ENCODE data around the gene KLHDC7B.
A peak's percentile ranks its signal among the peaks of the same experiment; 100 is the strongest.

Gene KLHDC7B

GRCh38 chr22:50545522-50546325, at the start of gene KLHDC7B:
Gene KLHDC7B (plus strand): TSS chr22:50545899. CDS start chr22:50546244, 345 bp downstream.
- DNase-seq, result no peak

DNA sequence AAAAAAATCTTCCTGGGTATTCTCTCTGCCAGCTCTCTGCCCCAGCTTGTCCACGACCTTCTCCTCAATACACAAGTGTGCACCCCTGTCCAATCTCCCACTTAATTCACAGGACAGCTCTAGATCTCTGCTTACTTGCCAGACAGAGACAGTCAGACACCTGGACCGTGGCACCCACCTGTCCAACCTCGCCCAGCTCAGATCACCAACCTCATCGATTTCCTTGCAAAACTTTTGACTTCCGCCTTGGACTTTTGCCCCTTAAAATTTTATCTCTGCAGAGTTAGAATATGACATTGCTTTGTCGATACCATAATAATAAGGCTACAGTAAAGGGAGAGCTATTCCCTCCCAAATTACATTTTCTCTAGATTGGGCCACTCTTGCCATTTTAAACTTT, 48.6 kb upstream of the KLHDC7B start:
- DNase-seq, result no peak

GRCh38 chr22:50498322-50498890, 47.3 kb upstream of the KLHDC7B start:
- DNase-seq, result no peak

DNA sequence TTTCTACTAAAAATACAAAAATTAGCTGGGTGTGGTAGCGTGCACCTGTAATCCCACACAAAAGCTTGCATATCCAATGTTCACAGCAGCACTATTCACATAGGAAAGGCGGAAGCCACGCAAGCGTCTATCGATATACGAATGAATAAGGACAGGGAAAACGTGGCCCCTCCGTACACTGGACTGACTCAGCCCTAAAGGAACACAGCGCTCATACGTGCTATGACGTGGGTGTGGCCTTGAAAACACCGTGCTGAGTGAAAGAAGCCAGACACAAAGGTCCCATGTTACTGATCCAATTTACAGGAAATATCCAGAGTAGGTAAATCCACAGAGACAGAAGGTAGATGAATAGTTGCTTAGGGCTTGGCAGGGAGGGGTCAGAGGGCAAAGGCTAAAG, 45.2 kb upstream of the KLHDC7B start:
- DNase-seq, result no peak

DNA sequence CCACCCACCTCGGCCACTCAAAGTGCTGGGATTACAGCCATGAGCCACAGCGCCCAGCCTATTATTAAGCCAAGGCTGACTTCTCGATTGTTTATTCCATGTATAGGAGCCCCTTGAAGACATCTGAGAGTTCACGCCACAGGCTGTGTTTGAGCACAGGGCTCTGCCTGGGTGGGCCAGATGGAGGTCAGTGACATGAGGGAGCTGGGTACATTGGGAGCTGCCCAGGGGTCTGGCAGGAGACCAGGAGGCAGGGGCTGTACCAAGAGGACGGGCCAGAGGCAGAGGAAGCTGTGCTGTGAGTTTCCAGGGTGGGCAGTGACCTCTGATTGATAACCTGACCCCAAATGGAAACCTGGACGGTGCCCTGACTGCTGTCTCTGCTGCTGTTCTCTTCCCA, 43.6 kb upstream of the KLHDC7B start:
- no peak for DNase-seq

DNA sequence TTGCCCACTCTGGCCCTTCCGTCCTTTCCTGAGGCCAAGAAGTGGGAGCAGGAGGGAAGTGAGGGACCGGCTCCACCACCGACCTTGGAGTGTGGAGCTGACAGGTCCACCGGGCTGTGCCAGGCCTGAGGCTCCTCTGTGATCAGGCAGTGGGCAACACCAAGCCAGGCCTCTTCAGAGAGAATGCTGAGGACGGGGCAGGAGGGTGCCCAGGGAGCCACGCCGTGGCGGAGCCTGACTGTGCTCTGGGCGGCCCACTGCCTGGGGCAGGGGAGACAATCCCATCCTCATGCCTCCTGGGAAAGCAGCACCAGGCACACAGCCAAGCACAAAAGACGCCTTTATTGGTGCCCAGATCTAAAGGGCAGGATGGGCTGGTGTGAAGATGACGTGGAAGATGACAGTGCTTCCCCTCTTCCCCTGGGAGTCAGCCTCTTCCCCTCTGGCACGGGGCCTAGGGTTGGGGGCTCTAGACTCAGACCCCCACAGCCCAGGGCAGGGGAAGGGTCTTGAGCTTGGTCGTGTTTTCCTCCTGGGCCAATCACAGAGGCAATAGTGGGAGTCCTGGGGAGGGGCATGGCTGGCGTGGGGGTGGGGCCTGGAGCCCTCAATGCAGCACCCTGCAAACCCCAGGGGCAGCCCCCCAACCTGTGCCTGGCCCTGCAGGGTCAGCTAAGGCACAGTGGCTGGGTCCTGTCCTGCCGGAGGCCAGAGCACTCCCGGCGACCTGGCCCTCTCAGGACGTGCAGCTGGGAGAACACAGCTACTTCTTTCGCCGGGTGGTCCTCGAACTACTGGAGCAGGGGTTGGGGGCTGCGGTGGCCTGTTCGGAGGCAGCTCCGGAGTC, 42.8 kb upstream of the KLHDC7B start:
- DNase-seq, result no peak

GRCh38 chr22:50503475-50504145, 42.1 kb upstream of the KLHDC7B start:
- DNase-seq, result no peak

DNA sequence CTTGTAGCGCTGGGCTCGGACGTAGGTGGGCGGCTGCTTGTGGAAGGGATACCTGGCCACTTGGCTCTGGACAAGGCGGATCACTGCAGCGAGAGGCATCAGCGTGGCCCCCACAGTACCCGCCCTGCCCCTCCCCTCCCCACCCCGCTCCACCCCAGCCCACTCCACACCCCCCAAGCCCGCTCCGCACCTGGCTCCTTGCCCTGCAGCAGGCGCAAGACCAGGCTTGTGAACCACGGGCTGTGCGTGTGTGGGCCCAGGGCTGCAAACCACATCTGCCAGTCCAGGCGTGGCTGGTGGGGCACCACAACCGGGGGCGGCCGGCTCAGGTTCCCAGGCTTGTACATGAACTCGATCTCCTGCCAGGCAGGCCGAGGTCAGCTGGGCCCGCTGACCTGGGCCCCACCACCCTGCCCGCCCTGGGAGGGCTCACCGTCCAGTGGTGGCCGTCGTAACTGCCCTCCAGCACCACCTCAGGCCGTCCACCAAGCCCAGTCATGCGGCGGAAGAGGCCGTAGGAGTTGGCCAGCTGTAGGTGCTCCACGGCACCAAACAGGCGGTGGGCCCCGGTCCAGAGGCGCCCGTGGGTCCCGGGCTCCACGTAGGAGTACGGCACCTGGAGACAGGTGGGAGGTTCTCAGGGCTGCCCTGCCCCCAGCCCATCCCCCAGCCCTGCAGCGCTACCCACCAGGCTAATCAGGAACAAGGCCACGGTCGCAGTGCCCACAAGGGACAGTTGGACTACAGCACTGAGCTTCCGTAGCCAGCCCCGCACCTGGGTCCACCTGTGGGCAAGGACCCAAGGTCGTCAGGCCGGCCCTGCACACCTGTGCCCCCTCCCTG, 41.1 kb upstream of the KLHDC7B start:
- no peak for DNase-seq

GRCh38 chr22:50505276-50505775, 40.4 kb upstream of the KLHDC7B start:
- DNase-seq, result no peak

DNA sequence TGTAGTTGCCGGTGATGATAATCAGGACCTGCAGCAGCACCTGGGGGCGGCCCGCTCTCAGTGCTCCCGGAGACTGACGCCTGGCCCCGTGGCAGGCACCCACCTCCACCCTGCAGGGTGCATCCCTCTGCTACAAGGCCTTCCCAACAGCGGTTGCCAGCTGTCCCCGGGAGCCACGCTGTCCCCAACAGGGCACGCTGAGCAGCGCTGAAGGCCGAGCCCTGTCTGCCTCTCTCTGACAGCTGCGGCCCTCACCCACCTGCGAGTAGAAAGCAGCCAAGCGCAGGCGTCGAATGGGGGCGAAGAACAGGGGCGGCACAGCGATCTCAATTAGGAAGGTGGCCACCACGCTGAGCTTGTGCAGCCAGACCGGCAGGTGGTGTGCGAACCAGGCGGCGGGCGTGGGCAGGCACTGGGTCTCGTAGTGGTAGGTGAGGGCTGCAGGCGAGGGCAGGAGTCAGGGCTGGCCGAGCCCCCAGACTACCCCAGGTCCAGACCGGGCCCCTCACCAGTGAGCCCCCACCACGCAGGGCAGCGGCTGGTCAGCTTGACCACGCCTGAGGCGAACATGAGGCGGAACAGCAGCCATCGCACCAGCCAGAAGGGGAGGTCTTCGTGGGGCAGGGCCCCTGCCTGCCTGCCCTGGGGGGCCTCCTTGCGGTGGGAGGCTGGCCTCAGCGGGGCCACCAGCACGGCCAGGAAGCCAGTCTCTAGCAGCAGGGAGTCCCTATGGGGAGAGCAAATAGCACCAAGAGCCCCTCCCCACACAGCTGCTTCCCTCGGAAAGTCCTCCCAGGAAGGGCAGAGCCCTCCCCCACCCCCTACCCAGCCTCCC, 39.7 kb upstream of the KLHDC7B start:
- no peak for DNase-seq

DNA sequence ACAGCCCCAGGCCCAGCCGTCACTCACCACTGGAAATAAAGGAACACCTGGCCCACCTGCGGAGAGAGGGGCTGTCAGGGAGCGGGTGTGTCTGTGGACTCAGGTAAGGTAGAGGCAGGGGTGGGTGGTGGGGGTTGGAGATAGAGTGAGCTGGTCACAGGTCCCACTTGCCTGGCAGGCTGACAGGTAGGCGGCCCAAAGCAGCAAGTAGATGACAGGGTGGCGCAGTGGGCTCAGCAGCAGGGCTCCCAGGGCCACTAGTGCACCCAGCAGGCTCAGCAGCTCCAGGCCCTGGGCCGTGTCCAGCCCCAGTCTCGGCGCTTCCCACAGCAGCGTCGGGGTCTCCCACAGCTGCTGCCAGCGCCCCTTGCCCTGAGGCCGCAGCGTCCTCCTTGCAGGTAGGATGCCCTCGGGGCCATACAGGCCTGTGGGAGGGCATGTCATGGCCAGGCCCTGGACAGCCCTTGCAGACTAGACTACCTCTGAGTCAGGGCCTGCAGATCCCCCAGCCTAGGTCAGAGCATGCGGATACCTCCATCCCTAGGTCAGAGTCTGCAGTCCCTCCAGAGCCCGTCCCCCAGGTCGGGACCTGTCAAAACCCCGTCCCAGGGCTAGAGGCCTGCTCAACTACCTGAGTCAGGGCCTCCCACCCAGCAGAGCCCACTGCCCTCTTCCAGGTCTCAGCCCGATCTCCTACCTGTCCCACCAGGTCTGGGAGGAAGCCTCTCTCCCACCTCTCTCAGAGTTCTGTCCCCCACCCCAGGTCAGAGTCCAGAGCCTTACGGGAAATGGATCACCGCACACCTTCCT, 38.9 kb upstream of the KLHDC7B start:
- DNase-seq, result no peak

DNA sequence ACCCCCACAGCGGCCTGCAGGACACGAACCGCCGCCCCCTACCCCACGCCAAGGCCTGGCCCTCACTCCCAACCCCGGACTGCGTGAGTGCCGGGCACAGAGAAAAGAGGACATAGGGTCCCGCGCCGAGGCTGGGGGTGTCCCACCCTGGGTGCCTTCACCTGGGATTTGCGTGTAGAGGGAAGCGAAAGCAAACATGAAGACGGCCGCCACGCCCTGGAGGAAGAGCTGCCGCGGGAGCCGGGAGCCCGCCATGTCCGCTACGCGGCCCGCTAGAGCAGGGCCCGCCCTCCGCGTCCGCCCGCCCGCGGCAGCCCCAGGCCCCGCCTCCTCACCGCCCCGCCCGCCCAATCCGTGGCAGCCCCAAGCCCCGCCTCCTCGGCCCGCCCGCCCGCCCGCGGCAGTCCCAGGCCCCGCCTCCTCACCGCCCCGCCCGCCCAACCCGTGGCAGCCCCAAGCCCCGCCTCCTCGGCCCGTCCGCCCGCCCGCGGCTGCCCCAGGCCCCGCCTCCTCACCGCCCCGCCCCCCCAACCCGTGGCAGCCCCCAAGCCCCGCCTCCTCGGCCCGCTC, 38.2 kb upstream of the KLHDC7B start, which contains the start of gene LMF2:
Gene LMF2, minus strand, starts transcription at position 282 of the 570 bp plus-strand sequence. Its CDS starts 27 bp downstream, at position 255.
- peak; percentile 95 for DNase-seq

DNA sequence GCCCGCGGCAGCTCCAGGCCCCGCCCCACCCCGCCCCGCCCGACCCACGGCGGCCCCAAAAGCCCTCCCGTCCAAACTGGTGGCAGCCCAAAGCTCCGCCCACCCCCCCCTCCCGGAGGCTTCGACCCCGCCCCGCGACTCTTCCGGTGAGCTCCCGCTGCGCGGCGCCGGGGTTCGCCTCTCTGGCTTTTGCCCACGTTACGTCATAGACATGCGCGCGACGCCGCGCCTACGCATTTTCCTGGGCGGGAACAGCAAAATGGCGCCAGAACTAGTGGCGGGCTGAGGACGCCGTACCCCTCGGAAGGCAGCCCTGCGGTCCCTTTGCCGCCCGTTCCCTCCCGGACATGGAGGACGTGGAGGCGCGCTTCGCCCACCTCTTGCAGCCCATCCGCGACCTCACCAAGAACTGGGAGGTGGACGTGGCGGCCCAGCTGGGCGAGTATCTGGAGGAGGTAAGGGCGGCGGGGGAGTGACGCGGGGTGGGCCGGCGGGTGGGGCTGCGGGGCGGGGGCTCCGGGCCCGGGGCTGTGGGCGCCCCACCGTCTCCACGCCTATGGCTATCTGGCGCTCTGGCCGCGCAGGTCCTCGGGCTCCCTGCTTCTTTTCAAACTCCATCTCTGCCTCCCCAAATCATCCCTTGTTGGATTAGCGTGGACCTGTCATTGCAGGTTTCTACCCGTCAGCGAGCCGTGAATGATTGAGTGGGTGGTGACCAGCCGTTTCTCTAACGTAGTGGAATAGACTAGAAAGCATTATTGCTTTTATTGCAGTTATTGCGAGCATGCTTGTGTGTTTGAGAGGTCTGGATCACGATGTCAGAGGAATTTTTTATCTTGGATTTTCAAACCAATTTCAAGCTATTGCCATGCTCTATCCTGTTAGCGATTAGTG, 37.5 kb upstream of the KLHDC7B start, which contains the start of gene NCAPH2:
Gene NCAPH2, plus strand, starts transcription at position 234 of the 894 bp plus-strand sequence. Its CDS starts 114 bp downstream, at position 348.
- DNase-seq, result peak; percentile 95

- DNase-seq, result no peak
Measured at GRCh38 chr22:50508897-50509296, 36.8 kb upstream of the KLHDC7B start.

- DNase-seq, result no peak
Measured at GRCh38 chr22:50513175-50513574, 32.5 kb upstream of the KLHDC7B start.

GRCh38 chr22:50516068-50516467, 29.6 kb upstream of the KLHDC7B start:
- DNase-seq, result no peak

- no peak for DNase-seq
Measured at GRCh38 chr22:50516891-50517290, 28.8 kb upstream of the KLHDC7B start.
